Hematopoietic multipotent progenitor cell (in vitro differentiated cells): ENCODE data around the gene HES2. TPM values are rescaled to one million over a fixed set of nuclear protein-coding genes. Genes with fewer than 3 reads are reported as not detected.
"Not testable (repeated sequence)": the region's sequence is repeated elsewhere in the genome, so short reads cannot be mapped to it uniquely, and the experiment has no call there.

Experiments used
- DNase-seq, 3 donors: peaks; one replicate each; pipeline ENCODE4 v3.0.0-alpha.2; 2011 to 2015; ENCODE audit warnings: low read depth in 2 of 3, low spot score in 2 of 3
- total RNA-seq: library from RNA; depleted of rRNA; stranded (reverse); fragments of >200 nt; gene quantifications from one replicate; pipeline ENCODE4 v1.2.3, GENCODE V29; 2012

The HES2 gene
- total RNA-seq, 1 donor: under 0.01 TPM

- DNase-seq: peak in 2 of 3 donors; percentile 46 to 55
Measured at GRCh38 chr1:6454856-6455751, 35.4 kb upstream of the HES2 start.

- not testable (repeated sequence) for DNase-seq
Measured at GRCh38 chr1:6453895-6454855, 34.5 kb upstream of the HES2 start.

- no peak for DNase-seq
Measured at GRCh38 chr1:6450943-6451373, 31.2 kb upstream of the HES2 start.

- DNase-seq: not testable (repeated sequence)
Measured at GRCh38 chr1:6450486-6450885, 30.8 kb upstream of the HES2 start.

GRCh38 chr1:6450005-6450450, 30.3 kb upstream of the HES2 start:
- DNase-seq: no peak

GRCh38 chr1:6448749-6449631, 29.3 kb upstream of the HES2 start:
- DNase-seq: no peak

- DNase-seq: no peak
Measured at GRCh38 chr1:6447818-6448748, 28.4 kb upstream of the HES2 start.

GRCh38 chr1:6447016-6447817, 27.5 kb upstream of the HES2 start:
- no peak for DNase-seq

GRCh38 chr1:6446665-6447015, 26.9 kb upstream of the HES2 start:
- no peak for DNase-seq

- not testable (repeated sequence) for DNase-seq
Measured at GRCh38 chr1:6445929-6446328, 26.2 kb upstream of the HES2 start.

GRCh38 chr1:6445062-6445763, 25.5 kb upstream of the HES2 start:
- DNase-seq: peak in 1 of 3 donors; percentile 51

GRCh38 chr1:6444377-6444776, 24.7 kb upstream of the HES2 start:
- no peak for DNase-seq

GRCh38 chr1:6443339-6444115, 23.8 kb upstream of the HES2 start:
- DNase-seq: no peak

GRCh38 chr1:6441586-6441985, 21.9 kb upstream of the HES2 start:
- no peak for DNase-seq

- DNase-seq: peak in 2 of 3 donors; percentile 81
Measured at GRCh38 chr1:6440198-6441126, 20.7 kb upstream of the HES2 start.

GRCh38 chr1:6438047-6438525, 18.4 kb upstream of the HES2 start:
- peak in 1 of 3 donors; percentile 64 for DNase-seq
